ENCODE results near the gene LIX1.

DNA sequence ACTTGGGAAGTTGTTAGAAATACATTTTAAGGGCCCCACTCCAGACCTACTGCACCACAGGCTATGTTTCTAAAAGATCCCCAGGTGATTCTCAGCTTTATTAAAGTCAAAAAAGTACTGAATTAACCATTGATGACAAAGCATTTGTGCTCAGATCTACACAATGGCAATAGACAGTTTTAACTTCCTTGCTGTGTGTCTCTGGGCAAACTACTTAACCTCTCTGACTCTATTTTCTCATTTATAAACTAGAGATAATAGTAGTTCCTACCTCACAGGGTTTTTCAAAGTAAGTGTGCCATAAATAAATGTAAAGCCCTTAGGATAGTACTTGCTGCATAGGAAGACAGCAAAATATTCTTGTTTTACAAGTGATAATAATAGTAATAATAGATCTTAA is 66.3 kb downstream of the LIX1 start:
- TF ChIP-seq, protein P1, sequence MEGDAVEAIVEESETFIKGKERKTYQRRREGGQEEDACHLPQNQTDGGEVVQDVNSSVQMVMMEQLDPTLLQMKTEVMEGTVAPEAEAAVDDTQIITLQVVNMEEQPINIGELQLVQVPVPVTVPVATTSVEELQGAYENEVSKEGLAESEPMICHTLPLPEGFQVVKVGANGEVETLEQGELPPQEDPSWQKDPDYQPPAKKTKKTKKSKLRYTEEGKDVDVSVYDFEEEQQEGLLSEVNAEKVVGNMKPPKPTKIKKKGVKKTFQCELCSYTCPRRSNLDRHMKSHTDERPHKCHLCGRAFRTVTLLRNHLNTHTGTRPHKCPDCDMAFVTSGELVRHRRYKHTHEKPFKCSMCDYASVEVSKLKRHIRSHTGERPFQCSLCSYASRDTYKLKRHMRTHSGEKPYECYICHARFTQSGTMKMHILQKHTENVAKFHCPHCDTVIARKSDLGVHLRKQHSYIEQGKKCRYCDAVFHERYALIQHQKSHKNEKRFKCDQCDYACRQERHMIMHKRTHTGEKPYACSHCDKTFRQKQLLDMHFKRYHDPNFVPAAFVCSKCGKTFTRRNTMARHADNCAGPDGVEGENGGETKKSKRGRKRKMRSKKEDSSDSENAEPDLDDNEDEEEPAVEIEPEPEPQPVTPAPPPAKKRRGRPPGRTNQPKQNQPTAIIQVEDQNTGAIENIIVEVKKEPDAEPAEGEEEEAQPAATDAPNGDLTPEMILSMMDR (IDR thresholded peaks at IDR 0.05): no peak
- no peak for TF ChIP-seq CREM (CRISPR knock-in tag; IDR thresholded peaks at IDR 0.05)
- no peak for TF ChIP-seq ATF3 (CRISPR knock-in tag; conservative IDR thresholded peaks at IDR 0.05)
- no peak for TF ChIP-seq FOXJ3 (CRISPR knock-in tag; IDR thresholded peaks at IDR 0.05; ENCODE audit: borderline replicate concordance)
- TF ChIP-seq ESRRA (CRISPR knock-in tag; IDR thresholded peaks at IDR 0.05; ENCODE audit: borderline replicate concordance): no peak
- TF ChIP-seq, protein P2, sequence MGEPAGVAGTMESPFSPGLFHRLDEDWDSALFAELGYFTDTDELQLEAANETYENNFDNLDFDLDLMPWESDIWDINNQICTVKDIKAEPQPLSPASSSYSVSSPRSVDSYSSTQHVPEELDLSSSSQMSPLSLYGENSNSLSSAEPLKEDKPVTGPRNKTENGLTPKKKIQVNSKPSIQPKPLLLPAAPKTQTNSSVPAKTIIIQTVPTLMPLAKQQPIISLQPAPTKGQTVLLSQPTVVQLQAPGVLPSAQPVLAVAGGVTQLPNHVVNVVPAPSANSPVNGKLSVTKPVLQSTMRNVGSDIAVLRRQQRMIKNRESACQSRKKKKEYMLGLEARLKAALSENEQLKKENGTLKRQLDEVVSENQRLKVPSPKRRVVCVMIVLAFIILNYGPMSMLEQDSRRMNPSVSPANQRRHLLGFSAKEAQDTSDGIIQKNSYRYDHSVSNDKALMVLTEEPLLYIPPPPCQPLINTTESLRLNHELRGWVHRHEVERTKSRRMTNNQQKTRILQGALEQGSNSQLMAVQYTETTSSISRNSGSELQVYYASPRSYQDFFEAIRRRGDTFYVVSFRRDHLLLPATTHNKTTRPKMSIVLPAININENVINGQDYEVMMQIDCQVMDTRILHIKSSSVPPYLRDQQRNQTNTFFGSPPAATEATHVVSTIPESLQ (CRISPR knock-in tag; IDR thresholded peaks at IDR 0.05): no peak
- TF ChIP-seq ZNF121 (CRISPR knock-in tag; IDR thresholded peaks at IDR 0.05): no peak
- no peak for TF ChIP-seq NR3C1 (CRISPR knock-in tag; conservative IDR thresholded peaks at IDR 0.05; ENCODE audit: low read depth)
- TF ChIP-seq ZBTB43 (CRISPR knock-in tag; IDR thresholded peaks at IDR 0.05): no peak
